Measurements from ENCODE around the gene MYRIP.
A peak's percentile ranks its signal among the peaks of the same experiment; 100 is the strongest.

MYRIP gene

DNA sequence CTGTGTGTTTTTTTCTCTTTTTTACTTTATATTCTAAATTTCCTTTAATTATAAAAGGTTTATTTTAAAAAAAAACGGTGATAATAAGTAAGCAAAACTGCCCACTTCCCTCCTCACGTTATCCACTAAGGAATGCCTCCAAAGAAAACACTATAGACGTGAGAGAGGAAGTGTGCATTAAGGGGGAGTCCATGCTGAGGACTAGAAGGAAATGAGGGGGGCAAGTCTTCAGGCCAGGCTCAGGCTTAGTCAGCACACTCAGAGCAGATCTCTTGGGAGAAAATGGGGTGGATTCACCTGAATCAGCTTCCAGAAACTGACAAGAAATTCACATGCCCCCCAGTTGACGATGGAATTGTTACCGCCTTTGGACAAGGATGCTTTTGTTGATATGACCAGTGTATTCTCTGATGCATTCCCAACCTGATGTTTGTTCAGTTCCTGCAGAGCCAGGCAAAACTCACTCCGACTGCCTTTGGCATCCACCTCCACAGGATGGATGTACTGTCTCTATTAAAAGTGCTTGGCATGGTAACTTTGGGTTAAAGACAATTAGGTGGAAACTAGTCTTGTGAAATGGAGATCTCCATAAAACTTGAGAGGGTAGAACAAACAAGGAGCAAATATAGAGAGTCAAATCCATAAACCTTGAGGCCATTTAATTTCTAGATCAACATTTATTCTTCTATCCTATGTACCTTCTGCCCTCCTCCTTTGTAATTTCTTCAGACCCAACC lies 167.8 kb downstream of the MYRIP start:
- TF ChIP-seq POU2F2 (IDR thresholded peaks at IDR 0.05; ENCODE audit: low read depth, low read length) (no peak), TAF1 (IDR thresholded peaks at IDR 0.05; ENCODE audit: low read depth, low read length) (no peak), SPI1 (IDR thresholded peaks at IDR 0.05; ENCODE audit: low read depth, low read length) (no peak), PAX5 (IDR thresholded peaks at IDR 0.05; ENCODE audit: insufficient read depth, low read length, severe bottlenecking) (no peak), POLR2AphosphoS5 (IDR thresholded peaks at IDR 0.05; ENCODE audit: low read depth, low read length) (no peak), POLR2A (IDR thresholded peaks at IDR 0.05; ENCODE audit: low read depth, low read length) (no peak)
- DNase-seq (ENCODE audit: insufficient read length, low spot score) (no peak), FAIRE-seq (no peak)

DNA sequence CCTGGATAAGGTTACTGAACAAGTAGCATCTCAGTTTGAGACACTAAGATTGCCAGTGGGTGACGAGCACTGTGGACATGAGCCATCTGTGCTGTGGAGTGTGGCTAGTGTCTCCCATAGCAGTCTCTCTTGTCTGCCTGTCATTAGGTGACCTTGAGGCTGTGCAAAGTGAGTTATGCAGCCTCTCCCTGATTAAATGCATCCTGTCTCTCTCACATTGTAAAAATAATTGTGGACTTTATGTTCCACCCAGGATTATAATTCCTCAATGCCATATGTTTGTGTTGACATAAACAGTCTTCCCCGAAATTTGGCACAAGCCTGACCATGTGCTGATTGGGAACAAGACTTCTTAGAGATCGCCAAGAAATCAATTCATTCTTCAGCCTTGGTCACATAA lies 168.9 kb downstream of the MYRIP start:
- TF ChIP-seq POU2F2 (IDR thresholded peaks at IDR 0.05; ENCODE audit: low read depth, low read length) (no peak), PAX5 (IDR thresholded peaks at IDR 0.05; ENCODE audit: insufficient read depth, low read length, severe bottlenecking) (no peak), SPI1 (IDR thresholded peaks at IDR 0.05; ENCODE audit: low read depth, low read length) (no peak), POLR2A (IDR thresholded peaks at IDR 0.05; ENCODE audit: low read depth, low read length) (no peak), TAF1 (IDR thresholded peaks at IDR 0.05; ENCODE audit: low read depth, low read length) (no peak), POLR2AphosphoS5 (IDR thresholded peaks at IDR 0.05; ENCODE audit: low read depth, low read length) (no peak)
- FAIRE-seq (no peak), DNase-seq (ENCODE audit: insufficient read length, low spot score) (no peak)

DNA sequence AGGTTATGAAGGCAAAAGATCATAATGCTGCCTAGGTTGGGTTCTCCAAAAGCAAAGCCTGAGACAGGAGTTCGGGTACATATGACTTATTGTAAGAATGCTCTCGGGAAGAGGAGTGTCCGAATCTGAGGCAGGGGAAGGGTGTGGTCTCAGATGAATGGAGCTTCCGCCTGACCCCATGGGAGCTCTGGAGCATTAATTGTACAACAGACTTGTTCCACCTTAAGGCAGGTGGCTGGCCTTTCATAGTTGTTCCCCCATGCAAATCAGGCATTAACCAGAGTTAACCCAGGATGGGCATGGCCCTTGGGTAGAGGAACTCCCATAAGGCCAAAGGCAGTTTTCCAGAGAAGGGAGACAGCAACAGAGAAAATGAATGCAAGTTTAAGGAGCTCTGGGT lies 170.6 kb downstream of the MYRIP start:
- DNase-seq (ENCODE audit: insufficient read length, low spot score) (no peak), FAIRE-seq (no peak)
- TF ChIP-seq PAX5 (IDR thresholded peaks at IDR 0.05; ENCODE audit: insufficient read depth, low read length, severe bottlenecking) = no peak
- TF ChIP-seq POU2F2 (IDR thresholded peaks at IDR 0.05; ENCODE audit: low read depth, low read length) = no peak
- TF ChIP-seq TAF1 (IDR thresholded peaks at IDR 0.05; ENCODE audit: low read depth, low read length) = no peak
- no peak for TF ChIP-seq SPI1 (IDR thresholded peaks at IDR 0.05; ENCODE audit: low read depth, low read length)
- TF ChIP-seq POLR2AphosphoS5 (IDR thresholded peaks at IDR 0.05; ENCODE audit: low read depth, low read length) = no peak
- TF ChIP-seq POLR2A (IDR thresholded peaks at IDR 0.05; ENCODE audit: low read depth, low read length) = no peak

DNA sequence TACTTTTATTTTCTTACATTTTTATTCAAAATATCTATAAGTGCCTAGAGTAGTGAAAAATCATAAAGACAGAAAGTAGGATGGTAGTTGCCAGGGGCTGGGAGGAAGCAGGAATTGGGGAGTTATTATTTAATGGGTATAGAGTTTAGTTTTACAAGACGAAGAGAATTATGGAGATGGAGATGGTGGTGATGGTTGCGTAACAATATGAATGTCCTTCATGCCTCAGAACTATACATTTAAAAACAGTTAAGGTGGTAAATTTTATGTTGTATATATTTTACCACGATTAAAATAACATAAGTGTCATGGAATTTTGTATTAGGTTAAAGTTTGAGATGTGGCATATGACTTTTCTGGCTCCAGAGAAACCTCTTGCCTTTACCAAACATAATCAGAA lies 171.4 kb downstream of the MYRIP start:
- FAIRE-seq (no peak), DNase-seq (ENCODE audit: insufficient read length, low spot score) (no peak)
- TF ChIP-seq PAX5 (IDR thresholded peaks at IDR 0.05; ENCODE audit: insufficient read depth, low read length, severe bottlenecking) (no peak), SPI1 (IDR thresholded peaks at IDR 0.05; ENCODE audit: low read depth, low read length) (no peak), POLR2A (IDR thresholded peaks at IDR 0.05; ENCODE audit: low read depth, low read length) (no peak), TAF1 (IDR thresholded peaks at IDR 0.05; ENCODE audit: low read depth, low read length) (no peak), POLR2AphosphoS5 (IDR thresholded peaks at IDR 0.05; ENCODE audit: low read depth, low read length) (no peak), POU2F2 (IDR thresholded peaks at IDR 0.05; ENCODE audit: low read depth, low read length) (no peak)

DNA sequence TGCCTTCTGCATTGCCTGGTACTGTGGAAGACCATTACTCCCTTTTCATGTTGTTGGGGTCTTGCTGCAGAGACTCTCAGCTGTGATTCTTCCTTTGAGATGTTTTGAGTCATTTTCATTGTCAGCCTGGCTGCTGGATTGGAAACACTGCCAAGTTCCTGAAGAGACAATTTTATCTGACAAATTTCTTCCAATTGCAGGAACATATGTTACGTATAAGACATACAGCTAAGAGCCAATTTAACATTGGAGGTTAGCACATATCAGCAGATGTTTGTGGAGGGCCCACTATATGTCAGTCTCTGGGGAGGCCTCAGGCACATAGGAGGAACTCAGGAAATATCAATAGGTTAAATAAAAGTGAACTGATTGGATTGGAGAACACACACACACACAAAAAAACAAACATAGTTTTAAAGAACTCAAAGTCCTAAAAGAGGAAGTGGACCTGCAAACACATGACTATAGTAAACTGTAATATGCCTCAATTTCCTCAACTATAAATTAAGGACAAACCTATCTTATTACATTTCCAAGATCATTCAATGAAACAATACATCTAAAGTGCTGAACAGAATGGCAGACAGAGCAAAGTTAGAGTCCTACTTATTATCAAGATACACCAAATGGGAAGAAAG lies 172.3 kb downstream of the MYRIP start:
- TF ChIP-seq TAF1 (IDR thresholded peaks at IDR 0.05; ENCODE audit: low read depth, low read length) (no peak), SPI1 (IDR thresholded peaks at IDR 0.05; ENCODE audit: low read depth, low read length) (peak; percentile 59; the same call in 1 of the 2 replicates)
- DNase-seq (ENCODE audit: insufficient read length, low spot score) (no peak), FAIRE-seq (no peak)

DNA sequence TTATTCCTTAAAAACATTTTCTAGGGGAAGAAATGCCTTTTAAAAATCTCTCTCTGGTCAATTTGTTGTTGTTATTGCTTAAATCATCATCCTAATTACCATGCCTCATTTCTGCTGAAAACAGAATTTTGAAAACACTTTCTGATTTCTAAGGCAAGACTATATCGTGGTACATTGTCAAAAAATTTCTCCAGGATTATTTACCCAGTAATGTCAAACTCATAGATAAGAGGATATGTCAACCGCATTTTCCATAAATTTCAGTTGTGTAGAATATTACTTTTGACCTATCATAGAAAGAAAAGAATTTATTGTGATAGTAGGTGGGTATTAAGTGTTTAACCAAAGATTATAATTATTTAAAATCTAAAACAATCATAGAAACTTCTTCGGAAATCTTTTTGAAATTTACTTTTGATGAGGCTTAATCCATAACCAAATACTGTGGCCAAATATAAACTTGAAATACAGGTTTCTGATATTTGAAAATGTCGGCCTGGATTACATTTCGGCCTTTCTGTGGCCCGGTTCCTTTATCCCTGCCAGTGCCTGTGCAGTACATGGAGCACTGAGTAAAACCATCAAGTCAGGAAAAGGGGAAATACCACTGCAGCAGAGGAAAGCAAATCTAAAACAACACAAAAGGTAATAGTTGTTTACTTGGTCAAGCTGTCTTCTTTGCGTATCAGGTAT lies 173.4 kb downstream of the MYRIP start:
- FAIRE-seq (no peak), DNase-seq (ENCODE audit: insufficient read length, low spot score) (no peak)
- TF ChIP-seq TAF1 (IDR thresholded peaks at IDR 0.05; ENCODE audit: low read depth, low read length) (no peak), PAX5 (IDR thresholded peaks at IDR 0.05; ENCODE audit: insufficient read depth, low read length, severe bottlenecking) (no peak), POLR2A (IDR thresholded peaks at IDR 0.05; ENCODE audit: low read depth, low read length) (no peak), POLR2AphosphoS5 (IDR thresholded peaks at IDR 0.05; ENCODE audit: low read depth, low read length) (no peak), SPI1 (IDR thresholded peaks at IDR 0.05; ENCODE audit: low read depth, low read length) (no peak), POU2F2 (IDR thresholded peaks at IDR 0.05; ENCODE audit: low read depth, low read length) (no peak)

DNA sequence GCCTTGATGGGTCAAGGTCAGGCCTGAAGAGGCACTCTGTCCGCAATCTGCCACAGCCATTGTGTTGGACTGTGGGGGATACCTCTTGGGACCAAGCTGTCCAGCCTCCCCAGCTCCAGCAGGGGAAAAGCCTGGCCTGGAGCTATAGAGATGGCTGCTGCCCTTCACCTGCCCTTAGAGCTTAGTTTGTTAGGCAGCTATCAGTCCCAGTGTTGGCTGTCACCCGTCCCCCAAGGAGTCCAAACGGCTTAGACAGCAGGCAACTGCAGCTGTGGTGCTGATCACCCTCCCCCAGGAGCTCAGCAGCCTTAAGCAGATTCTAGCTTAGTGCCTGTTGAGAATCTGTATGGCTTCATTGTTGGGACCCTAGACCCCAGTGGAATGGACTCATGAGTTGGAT lies 180.3 kb downstream of the MYRIP start:
- TF ChIP-seq POLR2A (IDR thresholded peaks at IDR 0.05; ENCODE audit: low read depth, low read length) (no peak), POLR2AphosphoS5 (IDR thresholded peaks at IDR 0.05; ENCODE audit: low read depth, low read length) (no peak), POU2F2 (IDR thresholded peaks at IDR 0.05; ENCODE audit: low read depth, low read length) (no peak), PAX5 (IDR thresholded peaks at IDR 0.05; ENCODE audit: insufficient read depth, low read length, severe bottlenecking) (no peak), TAF1 (IDR thresholded peaks at IDR 0.05; ENCODE audit: low read depth, low read length) (no peak), SPI1 (IDR thresholded peaks at IDR 0.05; ENCODE audit: low read depth, low read length) (no peak)
- FAIRE-seq (no peak), DNase-seq (ENCODE audit: insufficient read length, low spot score) (no peak)

DNA sequence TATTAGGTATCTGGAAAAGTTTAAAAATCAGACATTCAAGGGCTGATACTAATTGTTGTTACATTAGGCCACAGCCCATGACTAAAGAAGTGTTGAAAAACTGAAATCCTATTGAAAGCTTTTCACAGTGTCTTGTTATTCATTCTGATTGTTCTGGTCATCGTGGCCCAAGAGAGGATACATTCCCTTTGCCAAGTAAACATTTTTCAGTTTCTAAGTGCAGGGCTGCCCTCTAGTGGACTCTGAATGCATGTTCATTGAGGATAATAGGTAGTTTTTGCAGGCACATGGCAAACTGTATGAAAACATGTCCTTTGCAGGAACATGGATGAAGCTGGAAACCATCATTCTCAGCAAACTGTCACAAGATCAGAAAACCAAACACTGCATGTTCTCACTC lies 181.1 kb downstream of the MYRIP start:
- DNase-seq (ENCODE audit: insufficient read length, low spot score) (peak; percentile 14), FAIRE-seq (peak; percentile 50)
- TF ChIP-seq POU2F2 (IDR thresholded peaks at IDR 0.05; ENCODE audit: low read depth, low read length) = no peak
- TF ChIP-seq PAX5 (IDR thresholded peaks at IDR 0.05; ENCODE audit: insufficient read depth, low read length, severe bottlenecking) = no peak
- TF ChIP-seq SPI1 (IDR thresholded peaks at IDR 0.05; ENCODE audit: low read depth, low read length) = no peak
- TF ChIP-seq POLR2AphosphoS5 (IDR thresholded peaks at IDR 0.05; ENCODE audit: low read depth, low read length) = no peak
- TF ChIP-seq TAF1 (IDR thresholded peaks at IDR 0.05; ENCODE audit: low read depth, low read length) = no peak
- TF ChIP-seq POLR2A (IDR thresholded peaks at IDR 0.05; ENCODE audit: low read depth, low read length) = no peak

DNA sequence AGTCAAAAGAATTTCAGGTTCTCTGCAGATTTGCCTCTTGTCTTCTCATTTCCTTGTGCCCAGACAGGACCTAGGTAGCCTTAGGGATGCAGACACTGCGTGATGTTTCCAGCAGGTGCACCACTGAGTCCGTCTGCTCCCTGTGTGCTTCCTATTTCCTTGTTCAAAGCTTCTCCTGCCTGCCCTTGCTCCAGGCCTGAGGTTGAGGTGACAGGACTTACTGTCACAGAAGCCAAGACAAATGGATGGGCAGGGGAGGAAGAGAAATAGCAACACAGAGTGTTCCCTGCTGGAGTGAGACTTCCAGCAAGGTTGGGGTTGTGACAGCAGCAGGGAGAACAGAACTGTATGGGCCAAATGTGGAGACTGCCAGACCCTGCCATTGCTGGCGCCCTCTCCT lies 199.4 kb downstream of the MYRIP start:
- no peak for FAIRE-seq
- TF ChIP-seq SPI1 (IDR thresholded peaks at IDR 0.05; ENCODE audit: low read depth, low read length) = no peak
- no peak for TF ChIP-seq POU2F2 (IDR thresholded peaks at IDR 0.05; ENCODE audit: low read depth, low read length)
- no peak for TF ChIP-seq TAF1 (IDR thresholded peaks at IDR 0.05; ENCODE audit: low read depth, low read length)
- TF ChIP-seq POLR2AphosphoS5 (IDR thresholded peaks at IDR 0.05; ENCODE audit: low read depth, low read length) = no peak
- TF ChIP-seq POLR2A (IDR thresholded peaks at IDR 0.05; ENCODE audit: low read depth, low read length) = no peak
- TF ChIP-seq PAX5 (IDR thresholded peaks at IDR 0.05; ENCODE audit: insufficient read depth, low read length, severe bottlenecking) = no peak
- no peak for DNase-seq (ENCODE audit: insufficient read length, low spot score)

Measured in GM12891 (cell line).